Measurements from ENCODE around the gene PIGZ.

PIGZ gene

DNA sequence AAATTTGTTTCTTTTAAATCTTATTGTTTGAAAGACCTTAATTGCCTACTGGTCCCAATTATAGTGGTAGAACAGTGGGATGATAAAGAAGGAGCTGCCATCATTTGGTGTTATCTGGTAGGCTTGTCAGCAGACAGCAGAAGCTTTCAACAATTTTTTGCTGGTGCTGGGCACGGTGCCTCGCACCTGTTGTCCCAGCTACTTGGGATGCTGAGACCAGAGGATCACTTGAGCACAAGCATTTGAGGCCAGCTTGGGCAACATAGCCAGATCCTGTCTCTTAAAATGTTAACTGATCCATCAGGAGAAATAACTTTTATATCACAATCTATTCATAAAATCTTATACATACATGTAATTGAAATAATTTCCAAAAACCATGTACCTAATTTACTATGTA, 64.9 kb downstream of the PIGZ start:
- DNase-seq (ENCODE audit: low spot score): no peak

DNA sequence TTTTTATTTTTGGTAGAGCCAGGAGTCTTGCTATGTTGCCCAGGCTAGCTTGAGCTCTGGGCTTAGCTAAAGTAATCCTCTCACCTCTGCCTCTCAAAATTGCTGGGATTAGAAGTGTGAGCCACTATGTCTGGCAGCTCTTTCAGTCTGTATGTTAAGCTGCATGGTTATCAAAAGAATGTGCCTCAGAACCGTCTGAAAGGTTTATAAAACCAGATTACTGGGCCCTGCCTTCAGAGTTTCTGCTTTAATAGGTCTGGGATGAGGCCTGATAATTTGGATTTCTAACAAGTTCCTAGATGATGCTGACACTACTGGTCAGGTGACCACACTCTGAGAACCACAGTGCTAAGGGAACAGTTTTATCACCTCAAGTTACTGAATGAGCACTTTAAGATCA, 66.3 kb downstream of the PIGZ start:
- DNase-seq (ENCODE audit: low spot score): no peak

DNA sequence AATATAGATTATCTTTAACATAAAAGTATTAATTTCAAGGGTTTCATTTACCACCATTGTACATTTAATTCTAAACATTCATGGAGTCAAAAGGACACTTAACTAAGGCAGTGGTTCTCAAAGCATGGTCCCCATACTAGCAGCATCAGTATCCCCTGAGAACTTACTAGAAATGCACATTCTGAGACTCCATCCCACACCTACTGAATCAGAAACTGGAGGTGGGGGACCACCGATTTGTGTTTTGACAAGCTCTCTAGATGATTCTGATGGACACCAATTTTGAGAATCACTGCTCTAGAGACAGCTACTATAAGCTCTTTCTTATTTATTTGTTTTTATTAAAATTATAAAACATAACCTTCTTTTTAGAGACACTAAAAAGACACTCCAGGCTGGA, 66.9 kb downstream of the PIGZ start:
- no peak for DNase-seq (ENCODE audit: low spot score)
